Ascending aorta (tissue), 2 donors: ENCODE results near the gene CSTB. TPM values are rescaled to one million over a fixed set of nuclear protein-coding genes. Genes with fewer than 3 reads are reported as not detected.

Experiments
- DNase-seq, 2 donors: peaks; one replicate each; pipeline ENCODE4 v3.0.0-alpha.2; 2019; ENCODE audit warnings: low spot score in 2 of 2
- H3K27ac ChIP-seq, 2 donors: fragments of 200-600 bp; sonication (generic); one replicate each; pipeline ENCODE4 v1.5.1; 2016 to 2017; ENCODE audit warnings: mild to moderate bottlenecking in 1 of 2
- H3K27me3 ChIP-seq: fragments of 200-600 bp; sonication (generic); one replicate; pipeline ENCODE4 v1.5.1; 2017
- H3K36me3 ChIP-seq, 2 donors: fragments of 200-600 bp; sonication (generic); one replicate each; pipeline ENCODE4 v1.5.1; 2016
- H3K4me1 ChIP-seq, 2 donors: fragments of 200-600 bp; sonication (generic); one replicate each; pipeline ENCODE4 v1.5.1; 2016 to 2017; ENCODE audit warnings: mild to moderate bottlenecking in 1 of 2
- H3K4me3 ChIP-seq, 2 donors: fragments of 200-600 bp; sonication (generic); one replicate each; pipeline ENCODE4 v1.5.1; 2016 to 2017; ENCODE audit warnings: mild to moderate bottlenecking in 1 of 2
- H3K9me3 ChIP-seq, 2 donors: fragments of 200-600 bp; sonication (generic); one replicate each; pipeline ENCODE4 v1.5.1; 2016
- CTCF ChIP-seq, 3 experiments: fragments of 200-600 bp in 2 of 3; fragments of 450-650 bp in 1 of 3; sonication (generic) in 2 of 3; IDR thresholded peaks; one replicate each; pipeline ENCODE4 v1.5.1; 2016 to 2019; ENCODE audit warnings: antibody characterized with exemption in 3 of 3, mild to moderate bottlenecking in 1 of 3, moderate library complexity in 1 of 3
- intact Hi-C: fragments of 100-400 bp; cut with DNase I; formaldehyde crosslinking; loops from one replicate; pipeline ENCODE4 v1.15.1; 2023
- total RNA-seq: library from RNA; depleted of rRNA; stranded (reverse); fragments of >200 nt; gene quantifications from one replicate; pipeline ENCODE4 v1.1.0, GENCODE V29; 2016

Gene CSTB
- total RNA-seq, 1 donor from 2014 or later = 8.7 TPM

GRCh38 chr21:43755820-43756594 lies 20.1 kb downstream of the CSTB start:
- intact Hi-C loops = no loop called here
- Histone ChIP-seq H3K9me3 (no peaks in the 10 kb centered on the region), H3K4me1 (peaks cover 9 to 15% of the 10 kb centered on the region in 2 donors), H3K27ac (no peak overlapping the region), H3K36me3 (peaks cover 55 to 72% of the 10 kb centered on the region in 2 donors), H3K27me3 (no peaks in the 10 kb centered on the region), H3K4me3 (no peak overlapping the region)
- no peak for TF ChIP-seq CTCF (IDR thresholded peaks at IDR 0.05)
- no peak for DNase-seq

DNA sequence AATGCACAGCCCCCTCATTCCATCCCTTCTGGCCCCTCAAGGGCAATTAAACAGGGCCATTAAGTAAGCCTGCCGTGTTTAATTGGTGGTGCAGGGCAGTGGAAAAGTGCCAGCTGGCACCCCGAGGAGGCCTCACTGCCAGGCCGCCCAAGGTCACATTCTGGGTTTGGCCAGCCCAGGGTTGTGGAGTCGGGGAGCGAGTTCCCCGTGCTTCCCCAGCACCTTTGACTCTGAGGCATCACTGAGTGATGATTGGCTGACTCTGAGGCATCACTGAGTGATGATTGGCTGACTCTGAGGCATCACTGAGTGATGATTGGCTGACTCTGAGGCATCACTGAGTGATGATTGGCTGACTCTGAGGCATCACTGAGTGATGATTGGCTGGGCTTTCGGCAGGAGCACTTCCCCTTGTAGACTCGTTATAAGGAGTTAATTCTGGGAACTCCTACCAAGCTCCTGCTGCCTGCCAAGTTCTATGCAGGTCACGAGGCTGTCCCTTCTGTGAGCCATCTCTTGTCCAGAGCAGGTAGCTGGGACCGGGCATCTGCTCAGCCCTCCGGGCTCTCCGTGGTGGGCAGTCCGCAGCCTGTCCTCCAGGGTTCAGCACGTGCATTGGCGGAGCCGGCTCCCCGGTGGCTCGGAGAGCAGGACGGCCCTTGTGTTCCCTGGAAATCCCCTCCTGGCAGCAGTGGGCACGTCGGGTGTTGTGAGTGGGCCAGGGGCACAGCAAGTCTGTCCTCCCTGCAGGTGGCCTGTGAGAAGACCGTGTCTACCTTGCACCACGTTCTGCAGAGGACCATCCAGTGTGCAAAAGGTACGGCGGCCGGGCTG lies 20.9 kb downstream of the CSTB start:
- no peak overlapping the region for H3K27ac ChIP-seq
- H3K4me3 ChIP-seq = no peak overlapping the region
- no peak for TF ChIP-seq CTCF (IDR thresholded peaks at IDR 0.05)
- DNase-seq = no peak
- H3K4me1 ChIP-seq = peaks cover 9 to 15% of the 10 kb centered on the region in 2 donors
- H3K9me3 ChIP-seq = no peaks in the 10 kb centered on the region
- H3K27me3 ChIP-seq = no peaks in the 10 kb centered on the region
- peaks cover 57 to 75% of the 10 kb centered on the region in 2 donors for H3K36me3 ChIP-seq
- intact Hi-C loops = no loop called here

DNA sequence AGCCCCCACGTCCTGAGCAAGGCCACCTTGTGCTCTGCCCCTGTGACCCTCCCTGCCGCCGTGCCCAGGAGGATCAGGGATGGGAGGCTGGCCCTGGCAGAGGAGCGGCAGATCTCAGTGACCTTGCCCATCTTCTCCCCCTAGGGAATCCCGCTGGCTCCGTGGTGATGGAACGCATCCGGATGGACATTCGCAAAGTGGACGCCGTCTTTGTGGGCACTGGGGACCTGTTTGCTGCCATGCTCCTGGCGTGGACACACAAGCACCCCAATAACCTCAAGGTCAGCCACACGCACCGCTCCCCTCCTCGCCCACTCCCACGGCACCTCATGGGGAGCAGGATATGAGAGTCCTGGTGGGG lies 22.7 kb downstream of the CSTB start:
- H3K4me3 ChIP-seq = no peak overlapping the region
- TF ChIP-seq CTCF (IDR thresholded peaks at IDR 0.05) = no peak
- H3K36me3 ChIP-seq = peaks cover 73 to 84% of the 10 kb centered on the region in 2 donors
- no peaks in the 10 kb centered on the region for H3K27me3 ChIP-seq
- no peaks in the 10 kb centered on the region for H3K9me3 ChIP-seq
- intact Hi-C loops = no loop called here
- peaks cover 9 to 15% of the 10 kb centered on the region in 2 donors for H3K4me1 ChIP-seq
- DNase-seq = no peak
- H3K27ac ChIP-seq = no peak overlapping the region

- DNase-seq = no peak
- Histone ChIP-seq H3K27ac (no peak overlapping the region), H3K36me3 (peaks cover 76 to 89% of the 10 kb centered on the region in 2 donors), H3K9me3 (no peaks in the 10 kb centered on the region), H3K4me3 (no peak overlapping the region), H3K27me3 (no peaks in the 10 kb centered on the region), H3K4me1 (peaks cover 9 to 14% of the 10 kb centered on the region in 2 donors)
- intact Hi-C loops = no loop called here
- TF ChIP-seq CTCF (IDR thresholded peaks at IDR 0.05) = no peak
These were observed 23.2 kb downstream of the CSTB start for GRCh38 chr21:43752758-43753438.

DNA sequence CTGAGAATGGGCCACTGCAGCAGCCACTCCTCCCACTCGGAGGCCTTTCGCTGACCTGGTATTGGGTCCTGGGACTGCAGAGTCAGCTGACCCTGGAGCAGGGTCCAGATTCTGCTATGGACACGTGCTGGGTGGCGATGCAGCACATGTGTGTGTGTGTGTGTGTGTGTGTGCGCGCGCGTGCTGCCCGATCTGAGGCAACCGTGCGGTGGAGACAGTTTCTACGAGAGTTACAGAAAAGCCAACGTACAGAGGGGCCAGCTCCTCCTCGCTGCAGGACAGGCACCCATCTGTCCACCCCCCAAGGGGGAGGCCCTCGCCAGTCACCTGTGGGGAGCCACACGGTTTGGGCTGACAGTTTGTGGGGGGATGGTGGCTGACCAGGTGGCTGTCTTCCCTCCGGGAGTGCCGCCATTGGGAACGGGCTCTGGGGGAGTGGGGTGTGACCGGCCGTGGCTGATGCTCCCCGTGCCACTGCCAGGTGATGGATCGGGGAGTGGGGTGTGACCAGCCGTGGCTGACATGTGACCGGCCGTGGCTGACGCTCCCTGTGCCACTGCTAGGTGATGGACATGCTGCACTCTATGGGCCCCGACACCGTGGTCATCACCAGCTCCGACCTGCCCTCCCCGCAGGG lies 24.0 kb downstream of the CSTB start:
- Histone ChIP-seq H3K9me3 (no peaks in the 10 kb centered on the region), H3K4me3 (no peak overlapping the region), H3K36me3 (peaks cover 85 to 96% of the 10 kb centered on the region in 2 donors), H3K4me1 (peaks cover under 1 to 6% of the 10 kb centered on the region in 2 donors), H3K27me3 (no peaks in the 10 kb centered on the region), H3K27ac (no peak overlapping the region)
- intact Hi-C loops = no loop called here
- no peak for TF ChIP-seq CTCF (IDR thresholded peaks at IDR 0.05)
- no peak for DNase-seq
